Measurements from ENCODE around the gene MAPK8IP2.

GRCh38 chr22:50597097-50597496 lies 3.5 kb upstream of the MAPK8IP2 start:
- TF ChIP-seq, protein P1, sequence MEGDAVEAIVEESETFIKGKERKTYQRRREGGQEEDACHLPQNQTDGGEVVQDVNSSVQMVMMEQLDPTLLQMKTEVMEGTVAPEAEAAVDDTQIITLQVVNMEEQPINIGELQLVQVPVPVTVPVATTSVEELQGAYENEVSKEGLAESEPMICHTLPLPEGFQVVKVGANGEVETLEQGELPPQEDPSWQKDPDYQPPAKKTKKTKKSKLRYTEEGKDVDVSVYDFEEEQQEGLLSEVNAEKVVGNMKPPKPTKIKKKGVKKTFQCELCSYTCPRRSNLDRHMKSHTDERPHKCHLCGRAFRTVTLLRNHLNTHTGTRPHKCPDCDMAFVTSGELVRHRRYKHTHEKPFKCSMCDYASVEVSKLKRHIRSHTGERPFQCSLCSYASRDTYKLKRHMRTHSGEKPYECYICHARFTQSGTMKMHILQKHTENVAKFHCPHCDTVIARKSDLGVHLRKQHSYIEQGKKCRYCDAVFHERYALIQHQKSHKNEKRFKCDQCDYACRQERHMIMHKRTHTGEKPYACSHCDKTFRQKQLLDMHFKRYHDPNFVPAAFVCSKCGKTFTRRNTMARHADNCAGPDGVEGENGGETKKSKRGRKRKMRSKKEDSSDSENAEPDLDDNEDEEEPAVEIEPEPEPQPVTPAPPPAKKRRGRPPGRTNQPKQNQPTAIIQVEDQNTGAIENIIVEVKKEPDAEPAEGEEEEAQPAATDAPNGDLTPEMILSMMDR (IDR thresholded peaks at IDR 0.05 in 4 of 5, conservative IDR thresholded peaks at IDR 0.05 in 1 of 5), result no peak
- TF ChIP-seq POLR2A (IDR thresholded peaks at IDR 0.05), result no peak

Data from gastrocnemius medialis (tissue), 4 donors.